SK-N-SH treated with all-trans-retinoic acid at 6 μM for 48 hours (cell line): ENCODE data around the gene PECR.

ENCODE experiments used
- ARNTL ChIP-seq: fragments of 450-650 bp; formaldehyde crosslinking; IDR thresholded peaks from 2 replicates; pipeline ENCODE4 v1.5.0; 2020; ENCODE audit warnings: low read depth, mild to moderate bottlenecking, moderate library complexity, borderline replicate concordance
- CSDC2 ChIP-seq: fragments of 250-450 bp; sonication (Bioruptor Pico); IDR thresholded peaks from 2 replicates; pipeline ENCODE4 v1.5.0; 2020; ENCODE audit warnings: mild to moderate bottlenecking, moderate library complexity
- RARB ChIP-seq: fragments of 250-450 bp; sonication (Bioruptor Pico); IDR thresholded peaks from 2 replicates; pipeline ENCODE4 v1.8.0; 2021; ENCODE audit warnings: mild to moderate bottlenecking, moderate library complexity
- TCF4 ChIP-seq: fragments of 250-450 bp; sonication (Bioruptor Pico); IDR thresholded peaks from 2 replicates; pipeline ENCODE4 v1.8.0; 2021; ENCODE audit warnings: mild to moderate bottlenecking, moderate library complexity, borderline replicate concordance
- TOX ChIP-seq: fragments of 250-450 bp; sonication (Bioruptor Pico); IDR thresholded peaks from 2 replicates; pipeline ENCODE4 v1.8.0; 2021; ENCODE audit warnings: mild to moderate bottlenecking, moderate library complexity, borderline replicate concordance
- ZC3H10 ChIP-seq: fragments of 250-450 bp; sonication (Bioruptor Pico); IDR thresholded peaks from 2 replicates; pipeline ENCODE4 v1.5.1; 2021; ENCODE audit warnings: mild to moderate bottlenecking, moderate library complexity
- ZFP30 ChIP-seq: fragments of 450-650 bp; formaldehyde crosslinking; IDR thresholded peaks from 2 replicates; pipeline ENCODE4 v1.5.0; 2022; ENCODE audit warnings: mild to moderate bottlenecking, moderate library complexity
- ZNF565 ChIP-seq: fragments of 450-650 bp; formaldehyde crosslinking; conservative IDR thresholded peaks from 2 replicates; pipeline ENCODE4 v1.5.0; 2020; ENCODE audit warnings: low read depth, mild to moderate bottlenecking, moderate library complexity
- TF ChIP-seq, protein P1 (sequence below): fragments of 250-450 bp; sonication (Bioruptor Pico); IDR thresholded peaks from 2 replicates; pipeline ENCODE4 v1.5.1; 2020; ENCODE audit warnings: low read depth, mild to moderate bottlenecking, moderate library complexity
- TF ChIP-seq, protein P2 (sequence below): fragments of 250-450 bp; sonication (Bioruptor Pico); IDR thresholded peaks from 2 replicates; pipeline ENCODE4 v1.8.0; 2020; ENCODE audit warnings: mild to moderate bottlenecking, moderate library complexity, borderline replicate concordance
- TF ChIP-seq, protein P3 (sequence below): fragments of 250-450 bp; sonication (Bioruptor Pico); IDR thresholded peaks from 2 replicates; pipeline ENCODE4 v1.5.1; 2021; ENCODE audit warnings: mild to moderate bottlenecking, moderate library complexity

DNA sequence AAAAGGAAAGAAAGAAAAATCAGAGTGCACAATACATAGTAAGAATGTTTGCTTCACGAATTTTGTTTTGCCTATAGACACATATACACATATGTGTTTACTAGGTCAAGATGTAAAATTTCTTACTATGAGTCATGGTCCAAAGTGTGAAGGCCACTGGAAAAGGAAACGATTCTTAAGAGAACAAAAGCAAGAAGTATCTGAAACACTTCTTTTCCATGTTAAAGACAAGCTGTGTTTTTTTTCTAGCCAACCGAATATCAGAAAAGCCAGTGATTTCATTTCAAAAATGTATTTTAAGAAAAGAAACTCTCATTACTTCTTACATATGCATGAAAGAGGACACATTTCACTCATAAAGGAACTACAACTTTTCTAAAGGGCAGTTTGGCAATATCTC, 24.9 kb downstream of the PECR start:
- TF ChIP-seq TCF4 (CRISPR knock-in tag) (no peak), ZFP30 (CRISPR knock-in tag) (no peak), CSDC2 (no peak), ZNF565 (CRISPR knock-in tag) (no peak), ZC3H10 (CRISPR knock-in tag) (no peak), TOX (CRISPR knock-in tag) (no peak), ARNTL (CRISPR knock-in tag) (no peak), RARB (no peak)
- TF ChIP-seq, protein P1, sequence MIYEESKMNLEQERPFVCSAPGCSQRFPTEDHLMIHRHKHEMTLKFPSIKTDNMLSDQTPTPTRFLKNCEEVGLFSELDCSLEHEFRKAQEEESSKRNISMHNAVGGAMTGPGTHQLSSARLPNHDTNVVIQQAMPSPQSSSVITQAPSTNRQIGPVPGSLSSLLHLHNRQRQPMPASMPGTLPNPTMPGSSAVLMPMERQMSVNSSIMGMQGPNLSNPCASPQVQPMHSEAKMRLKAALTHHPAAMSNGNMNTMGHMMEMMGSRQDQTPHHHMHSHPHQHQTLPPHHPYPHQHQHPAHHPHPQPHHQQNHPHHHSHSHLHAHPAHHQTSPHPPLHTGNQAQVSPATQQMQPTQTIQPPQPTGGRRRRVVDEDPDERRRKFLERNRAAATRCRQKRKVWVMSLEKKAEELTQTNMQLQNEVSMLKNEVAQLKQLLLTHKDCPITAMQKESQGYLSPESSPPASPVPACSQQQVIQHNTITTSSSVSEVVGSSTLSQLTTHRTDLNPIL (CRISPR knock-in tag), result no peak
- TF ChIP-seq, protein P2, sequence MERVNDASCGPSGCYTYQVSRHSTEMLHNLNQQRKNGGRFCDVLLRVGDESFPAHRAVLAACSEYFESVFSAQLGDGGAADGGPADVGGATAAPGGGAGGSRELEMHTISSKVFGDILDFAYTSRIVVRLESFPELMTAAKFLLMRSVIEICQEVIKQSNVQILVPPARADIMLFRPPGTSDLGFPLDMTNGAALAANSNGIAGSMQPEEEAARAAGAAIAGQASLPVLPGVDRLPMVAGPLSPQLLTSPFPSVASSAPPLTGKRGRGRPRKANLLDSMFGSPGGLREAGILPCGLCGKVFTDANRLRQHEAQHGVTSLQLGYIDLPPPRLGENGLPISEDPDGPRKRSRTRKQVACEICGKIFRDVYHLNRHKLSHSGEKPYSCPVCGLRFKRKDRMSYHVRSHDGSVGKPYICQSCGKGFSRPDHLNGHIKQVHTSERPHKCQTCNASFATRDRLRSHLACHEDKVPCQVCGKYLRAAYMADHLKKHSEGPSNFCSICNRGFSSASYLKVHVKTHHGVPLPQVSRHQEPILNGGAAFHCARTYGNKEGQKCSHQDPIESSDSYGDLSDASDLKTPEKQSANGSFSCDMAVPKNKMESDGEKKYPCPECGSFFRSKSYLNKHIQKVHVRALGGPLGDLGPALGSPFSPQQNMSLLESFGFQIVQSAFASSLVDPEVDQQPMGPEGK (CRISPR knock-in tag), result no peak
- TF ChIP-seq, protein P3, sequence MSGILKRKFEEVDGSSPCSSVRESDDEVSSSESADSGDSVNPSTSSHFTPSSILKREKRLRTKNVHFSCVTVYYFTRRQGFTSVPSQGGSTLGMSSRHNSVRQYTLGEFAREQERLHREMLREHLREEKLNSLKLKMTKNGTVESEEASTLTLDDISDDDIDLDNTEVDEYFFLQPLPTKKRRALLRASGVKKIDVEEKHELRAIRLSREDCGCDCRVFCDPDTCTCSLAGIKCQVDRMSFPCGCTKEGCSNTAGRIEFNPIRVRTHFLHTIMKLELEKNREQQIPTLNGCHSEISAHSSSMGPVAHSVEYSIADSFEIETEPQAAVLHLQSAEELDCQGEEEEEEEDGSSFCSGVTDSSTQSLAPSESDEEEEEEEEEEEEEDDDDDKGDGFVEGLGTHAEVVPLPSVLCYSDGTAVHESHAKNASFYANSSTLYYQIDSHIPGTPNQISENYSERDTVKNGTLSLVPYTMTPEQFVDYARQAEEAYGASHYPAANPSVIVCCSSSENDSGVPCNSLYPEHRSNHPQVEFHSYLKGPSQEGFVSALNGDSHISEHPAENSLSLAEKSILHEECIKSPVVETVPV (CRISPR knock-in tag), result no peak
